Measurements from ENCODE around the gene GRM8. TPM values are rescaled to one million over a fixed set of nuclear protein-coding genes. Genes with fewer than 3 reads are reported as not detected.

The GRM8 gene
- polyA plus RNA-seq, 1 donor (not counting 4 experiments of a cell fraction or from before 2014, with no cell fraction given): not detected

DNA sequence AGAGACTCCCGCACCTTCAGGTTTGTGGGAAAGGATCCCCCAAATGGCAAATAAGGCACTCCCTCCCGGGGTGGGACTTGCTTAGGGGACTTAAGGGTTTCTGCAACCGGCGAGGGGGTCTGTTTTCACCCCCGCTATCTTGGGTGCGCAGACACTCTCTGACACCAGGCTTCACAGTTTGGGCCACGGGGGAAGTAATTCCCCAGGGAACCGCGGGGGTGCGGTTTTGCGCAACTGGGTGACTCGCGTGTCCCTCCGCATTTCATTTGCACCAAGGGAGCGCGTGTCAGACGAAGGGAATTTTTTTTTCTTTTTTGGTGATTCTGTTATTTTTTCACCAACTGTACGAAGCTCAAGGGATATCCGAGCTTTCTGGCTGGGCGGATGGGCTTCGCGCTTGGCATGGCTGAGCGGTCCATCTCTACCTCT is 1.7 kb downstream of the GRM8 start:
- no peak overlapping the region for H3K9ac ChIP-seq (ENCODE audit: control insufficient read depth, extremely low read depth, insufficient read depth, low read length)
- H3K9me1 ChIP-seq (ENCODE audit: control insufficient read depth, extremely low read depth, insufficient read depth, low read length): no peaks in the 10 kb centered on the region
- DNase-seq (ENCODE audit: low read depth, low spot score): no peak
- H3K27ac ChIP-seq (ENCODE audit: control insufficient read depth, insufficient read depth, low read length): no peak overlapping the region
- peak; percentile 87 for TF ChIP-seq EZH2 (IDR thresholded peaks at IDR 0.05; ENCODE audit: low read length)
- TF ChIP-seq, protein P1, sequence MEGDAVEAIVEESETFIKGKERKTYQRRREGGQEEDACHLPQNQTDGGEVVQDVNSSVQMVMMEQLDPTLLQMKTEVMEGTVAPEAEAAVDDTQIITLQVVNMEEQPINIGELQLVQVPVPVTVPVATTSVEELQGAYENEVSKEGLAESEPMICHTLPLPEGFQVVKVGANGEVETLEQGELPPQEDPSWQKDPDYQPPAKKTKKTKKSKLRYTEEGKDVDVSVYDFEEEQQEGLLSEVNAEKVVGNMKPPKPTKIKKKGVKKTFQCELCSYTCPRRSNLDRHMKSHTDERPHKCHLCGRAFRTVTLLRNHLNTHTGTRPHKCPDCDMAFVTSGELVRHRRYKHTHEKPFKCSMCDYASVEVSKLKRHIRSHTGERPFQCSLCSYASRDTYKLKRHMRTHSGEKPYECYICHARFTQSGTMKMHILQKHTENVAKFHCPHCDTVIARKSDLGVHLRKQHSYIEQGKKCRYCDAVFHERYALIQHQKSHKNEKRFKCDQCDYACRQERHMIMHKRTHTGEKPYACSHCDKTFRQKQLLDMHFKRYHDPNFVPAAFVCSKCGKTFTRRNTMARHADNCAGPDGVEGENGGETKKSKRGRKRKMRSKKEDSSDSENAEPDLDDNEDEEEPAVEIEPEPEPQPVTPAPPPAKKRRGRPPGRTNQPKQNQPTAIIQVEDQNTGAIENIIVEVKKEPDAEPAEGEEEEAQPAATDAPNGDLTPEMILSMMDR (optimal IDR thresholded peaks at IDR 0.05 in 1 of 3, IDR thresholded peaks at IDR 0.05 in 1 of 3, conservative IDR thresholded peaks at IDR 0.05 in 1 of 3; ENCODE audit: extremely low read depth in 1 of 3, insufficient read depth in 2 of 3, low read length in 3 of 3): no peak
- H3K9me3 ChIP-seq (ENCODE audit: control insufficient read depth, low read depth, low read length): no peaks in the 10 kb centered on the region
- H3K4me1 ChIP-seq (ENCODE audit: control insufficient read depth, extremely low read depth, insufficient read depth, low read length): peaks cover 10% of the 10 kb centered on the region
- H4K20me1 ChIP-seq (ENCODE audit: control insufficient read depth, extremely low read depth, insufficient read depth, low read length): no peaks in the 10 kb centered on the region
- FAIRE-seq: no peak
- H2AFZ ChIP-seq (ENCODE audit: control insufficient read depth, low read length): no peak overlapping the region
- no peak overlapping the region for H3K4me3 ChIP-seq (ENCODE audit: control insufficient read depth in 2 of 3, extremely low read depth in 1 of 3, insufficient read depth in 2 of 3, low read depth in 1 of 3, low read length in 3 of 3)
- H3K4me2 ChIP-seq (ENCODE audit: control insufficient read depth, extremely low read depth, insufficient read depth, low read depth, low read length): peak overlapping the region; percentile 90
- H3K36me3 ChIP-seq (ENCODE audit: control insufficient read depth in 2 of 2, extremely low read depth in 1 of 2, insufficient read depth in 2 of 2, low read length in 2 of 2): no peaks in the 10 kb centered on the region
- dilution Hi-C loops (cut with MboI; ENCODE audit: extremely low pct_ligation_motif_present, low sequenced_read_pairs): no loop called here
- H3K79me2 ChIP-seq (ENCODE audit: control insufficient read depth, insufficient read depth, low read length): no peaks in the 10 kb centered on the region
- peaks cover 38% of the 10 kb centered on the region for H3K27me3 ChIP-seq (ENCODE audit: control insufficient read depth, extremely low read depth, insufficient read depth, low read length)

DNA sequence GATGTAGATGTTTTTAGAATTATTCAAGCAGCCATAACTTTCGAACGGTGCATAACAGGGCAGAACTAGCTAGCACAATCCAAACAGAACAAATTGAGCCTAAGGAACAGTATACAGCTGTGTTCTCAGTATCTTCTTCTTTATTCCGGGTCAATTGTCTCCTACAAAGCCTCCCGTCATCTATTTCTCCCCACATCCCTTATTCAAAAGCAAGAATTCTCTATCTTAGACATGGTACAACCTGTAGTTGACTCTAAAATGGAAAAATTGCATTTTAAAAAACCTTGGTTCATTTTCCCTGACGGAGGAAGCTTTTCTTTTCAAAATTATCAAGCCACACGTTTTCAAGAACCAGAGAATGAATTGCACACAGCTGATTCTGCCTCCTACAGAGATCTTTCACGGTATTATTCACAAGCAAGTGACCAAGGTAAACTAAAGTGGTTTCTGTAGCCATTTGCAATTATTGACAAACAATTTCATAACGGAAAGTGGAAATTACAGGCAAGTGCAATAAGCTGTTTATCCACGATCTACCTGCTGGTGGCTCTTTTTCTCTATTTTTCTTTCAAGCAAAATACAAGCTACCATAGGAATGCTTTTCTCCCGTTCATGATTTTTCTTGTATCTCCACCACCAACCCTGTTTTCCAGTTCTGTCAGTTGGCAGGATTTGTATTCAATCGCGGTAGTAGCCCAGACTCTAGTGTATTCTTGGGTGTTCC is 2.3 kb downstream of the GRM8 start:
- H3K9me3 ChIP-seq (ENCODE audit: control insufficient read depth, low read depth, low read length): no peaks in the 10 kb centered on the region
- no peak overlapping the region for H3K4me2 ChIP-seq (ENCODE audit: control insufficient read depth, extremely low read depth, insufficient read depth, low read depth, low read length)
- no peaks in the 10 kb centered on the region for H3K79me2 ChIP-seq (ENCODE audit: control insufficient read depth, insufficient read depth, low read length)
- no peaks in the 10 kb centered on the region for H4K20me1 ChIP-seq (ENCODE audit: control insufficient read depth, extremely low read depth, insufficient read depth, low read length)
- H3K27ac ChIP-seq (ENCODE audit: control insufficient read depth, insufficient read depth, low read length): no peak overlapping the region
- peaks cover 38% of the 10 kb centered on the region for H3K27me3 ChIP-seq (ENCODE audit: control insufficient read depth, extremely low read depth, insufficient read depth, low read length)
- no peak for DNase-seq (ENCODE audit: low read depth, low spot score)
- FAIRE-seq: no peak
- TF ChIP-seq, protein P1 (optimal IDR thresholded peaks at IDR 0.05 in 1 of 3, IDR thresholded peaks at IDR 0.05 in 1 of 3, conservative IDR thresholded peaks at IDR 0.05 in 1 of 3; ENCODE audit: extremely low read depth in 1 of 3, insufficient read depth in 2 of 3, low read length in 3 of 3): peak in 1 of 3 experiments; percentile 12
- TF ChIP-seq EZH2 (IDR thresholded peaks at IDR 0.05; ENCODE audit: low read length): no peak
- H3K9ac ChIP-seq (ENCODE audit: control insufficient read depth, extremely low read depth, insufficient read depth, low read length): no peak overlapping the region
- H2AFZ ChIP-seq (ENCODE audit: control insufficient read depth, low read length): no peak overlapping the region
- H3K36me3 ChIP-seq (ENCODE audit: control insufficient read depth in 2 of 2, extremely low read depth in 1 of 2, insufficient read depth in 2 of 2, low read length in 2 of 2): no peaks in the 10 kb centered on the region
- no peak overlapping the region for H3K4me3 ChIP-seq (ENCODE audit: control insufficient read depth in 2 of 3, extremely low read depth in 1 of 3, insufficient read depth in 2 of 3, low read depth in 1 of 3, low read length in 3 of 3)
- dilution Hi-C loops (cut with MboI; ENCODE audit: extremely low pct_ligation_motif_present, low sequenced_read_pairs): no loop called here
- no peaks in the 10 kb centered on the region for H3K9me1 ChIP-seq (ENCODE audit: control insufficient read depth, extremely low read depth, insufficient read depth, low read length)
- peaks cover 10% of the 10 kb centered on the region for H3K4me1 ChIP-seq (ENCODE audit: control insufficient read depth, extremely low read depth, insufficient read depth, low read length)
